Neural cell (in vitro differentiated cells): ENCODE results near the gene ZNF716. TPM values are rescaled to one million over a fixed set of nuclear protein-coding genes. Genes with fewer than 3 reads are reported as not detected.

Experiments used
- H2AFZ ChIP-seq: fragments of 200-600, 300-800 bp; sonication (generic), shearing (Covaris generic); 2 replicates; pipeline ENCODE4 v1.6.0; 2014; ENCODE audit warnings: low read depth, mild to moderate bottlenecking, antibody characterized with exemption, low read length, moderate library complexity
- H3F3A ChIP-seq: fragments of 200-600 bp; shearing (Covaris generic); 2 replicates; pipeline ENCODE4 v1.6.1; 2016; ENCODE audit warnings: mild to moderate bottlenecking, moderate library complexity, mixed read lengths, antibody characterized with exemption, low read length; ENCODE audit not compliant: insufficient read depth, poor library complexity, severe bottlenecking
- H3K27ac ChIP-seq: fragments of 200-600, 300-800 bp; sonication (generic), shearing (Covaris generic); 2 replicates; pipeline ENCODE4 v1.5.1; 2014; ENCODE audit warnings: mild to moderate bottlenecking, low read length, moderate library complexity
- H3K27me3 ChIP-seq: fragments of 300-800, 200-600 bp; sonication (generic), shearing (Covaris generic); 2 replicates; pipeline ENCODE4 v1.6.0; 2014; ENCODE audit warnings: mild to moderate bottlenecking, low read depth, low read length, moderate library complexity; ENCODE audit not compliant: insufficient read depth
- H3K36me3 ChIP-seq: fragments of 300-800, 200-600 bp; sonication (generic), shearing (Covaris generic); 2 replicates; pipeline ENCODE4 v1.5.1; 2014; ENCODE audit warnings: mild to moderate bottlenecking, antibody characterized with exemption, low read length, moderate library complexity; ENCODE audit not compliant: insufficient read depth
- H3K4me2 ChIP-seq: fragments of 300-800, 200-600 bp; sonication (generic), shearing (Covaris generic); 2 replicates; pipeline ENCODE4 v1.6.0; 2014; ENCODE audit warnings: mild to moderate bottlenecking, low read length
- H3K4me3 ChIP-seq: fragments of 300-800, 200-600 bp; sonication (generic), shearing (Covaris generic); 2 replicates; pipeline ENCODE4 v1.5.1; 2014; ENCODE audit warnings: mild to moderate bottlenecking, low read length, moderate library complexity
- H3K79me2 ChIP-seq: fragments of 200-600 bp; shearing (Covaris generic); replicated peaks from 2 replicates; pipeline ENCODE4 v1.6.0; 2014; ENCODE audit warnings: mild to moderate bottlenecking, low read length, moderate library complexity; ENCODE audit not compliant: insufficient read depth
- H3K9ac ChIP-seq: fragments of 300-800, 200-600 bp; sonication (generic), shearing (Covaris generic); 2 replicates; pipeline ENCODE4 v1.6.1; 2016; ENCODE audit warnings: mild to moderate bottlenecking, low read length, mixed read lengths
- H3K9me2 ChIP-seq: fragments of 200-600 bp; shearing (Covaris generic); 2 replicates; pipeline ENCODE4 v1.6.1; 2016; ENCODE audit warnings: mild to moderate bottlenecking, low read length, mixed read lengths; ENCODE audit not compliant: insufficient read depth
- H3K9me3 ChIP-seq: fragments of 200-600, 300-800 bp; sonication (generic), shearing (Covaris generic); 2 replicates; pipeline ENCODE4 v1.6.1; 2016; ENCODE audit warnings: mild to moderate bottlenecking, mixed run types, low read length, moderate library complexity, mixed read lengths
- H4K20me1 ChIP-seq: fragments of 200-600 bp; shearing (Covaris generic); 2 replicates; pipeline ENCODE4 v1.6.1; 2016; ENCODE audit warnings: mild to moderate bottlenecking, mixed run types; ENCODE audit not compliant: insufficient read depth
- EP300 ChIP-seq: fragments of 450-650 bp; conservative IDR thresholded peaks from 2 replicates; pipeline ENCODE4 v1.6.1; 2014; ENCODE audit warnings: antibody characterized with exemption, mild to moderate bottlenecking, moderate library complexity; ENCODE audit not compliant: poor library complexity, severe bottlenecking
- EZH2 ChIP-seq: fragments of 200-600, 300-800 bp; shearing (Covaris generic), sonication (generic); IDR thresholded peaks from 2 replicates; pipeline ENCODE4 v1.6.1; 2014; ENCODE audit warnings: antibody characterized with exemption, low read length, borderline replicate concordance, mild to moderate bottlenecking; ENCODE audit not compliant: insufficient read depth, poor library complexity, severe bottlenecking
- MXI1 ChIP-seq: fragments of 450-650 bp; conservative IDR thresholded peaks from 2 replicates; pipeline ENCODE4 v1.6.1; 2014; ENCODE audit warnings: antibody characterized with exemption, mild to moderate bottlenecking; ENCODE audit not compliant: poor library complexity, severe bottlenecking
- POLR2AphosphoS5 ChIP-seq: IDR thresholded peaks from 2 replicates; pipeline ENCODE4 v1.6.1; 2012
- RAD21 ChIP-seq: fragments of 450-650 bp; conservative IDR thresholded peaks from 2 replicates; pipeline ENCODE4 v1.6.1; 2014; ENCODE audit warnings: antibody characterized with exemption, mild to moderate bottlenecking, moderate library complexity
- SMC3 ChIP-seq: fragments of 450-650 bp; conservative IDR thresholded peaks from 2 replicates; pipeline ENCODE4 v1.6.1; 2014; ENCODE audit warnings: antibody characterized with exemption, mild to moderate bottlenecking, moderate library complexity; ENCODE audit not compliant: poor library complexity
- TAF1 ChIP-seq: IDR thresholded peaks from 2 replicates; pipeline ENCODE4 v1.6.1; 2012; ENCODE audit warnings: low read depth
- polyA plus RNA-seq: library from polyadenylated mRNA; depleted of rRNA; stranded (reverse); fragments of >200 nt; gene quantifications from 2 replicates; pipeline ENCODE4 v1.2.3, GENCODE V29; 2014
- TF ChIP-seq, protein P1 (sequence below): IDR thresholded peaks from 2 replicates; pipeline ENCODE4 v1.6.1; 2012; ENCODE audit warnings: borderline replicate concordance
- TF ChIP-seq, protein P2 (sequence below): fragments of 450-650 bp; IDR thresholded peaks from 2 replicates; pipeline ENCODE4 v1.5.1; 2014; ENCODE audit warnings: antibody characterized with exemption, mild to moderate bottlenecking, moderate library complexity; ENCODE audit not compliant: poor library complexity, severe bottlenecking

ZNF716 gene
- polyA plus RNA-seq, 1 donor from 2014 or later, result not detected

DNA sequence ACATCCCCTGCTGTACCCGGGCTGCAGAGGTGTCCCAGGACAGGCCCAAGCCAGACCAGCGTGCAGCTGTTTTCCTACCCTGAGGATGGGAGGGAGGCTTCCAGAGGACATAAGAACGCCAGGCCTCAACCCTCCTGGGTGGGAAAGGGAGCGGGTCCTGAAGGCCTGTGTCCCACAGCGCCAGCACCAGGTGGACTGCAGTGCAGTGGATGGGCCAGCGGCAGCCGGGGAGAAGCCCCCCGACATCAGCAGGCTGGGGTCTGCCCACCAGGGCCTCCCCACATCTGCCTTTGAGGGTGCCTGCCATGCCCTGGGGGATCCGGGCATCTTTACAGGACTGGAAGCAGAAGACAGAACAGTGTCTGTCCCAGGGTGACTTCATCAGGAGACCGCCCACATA, 22.8 kb upstream of the ZNF716 start:
- no peak overlapping the region for H3K4me3 ChIP-seq
- TF ChIP-seq EZH2 (no peak), RAD21 (no peak), SMC3 (no peak), POLR2AphosphoS5 (no peak), MXI1 (no peak), EP300 (no peak), TAF1 (no peak)
- TF ChIP-seq, protein P1, sequence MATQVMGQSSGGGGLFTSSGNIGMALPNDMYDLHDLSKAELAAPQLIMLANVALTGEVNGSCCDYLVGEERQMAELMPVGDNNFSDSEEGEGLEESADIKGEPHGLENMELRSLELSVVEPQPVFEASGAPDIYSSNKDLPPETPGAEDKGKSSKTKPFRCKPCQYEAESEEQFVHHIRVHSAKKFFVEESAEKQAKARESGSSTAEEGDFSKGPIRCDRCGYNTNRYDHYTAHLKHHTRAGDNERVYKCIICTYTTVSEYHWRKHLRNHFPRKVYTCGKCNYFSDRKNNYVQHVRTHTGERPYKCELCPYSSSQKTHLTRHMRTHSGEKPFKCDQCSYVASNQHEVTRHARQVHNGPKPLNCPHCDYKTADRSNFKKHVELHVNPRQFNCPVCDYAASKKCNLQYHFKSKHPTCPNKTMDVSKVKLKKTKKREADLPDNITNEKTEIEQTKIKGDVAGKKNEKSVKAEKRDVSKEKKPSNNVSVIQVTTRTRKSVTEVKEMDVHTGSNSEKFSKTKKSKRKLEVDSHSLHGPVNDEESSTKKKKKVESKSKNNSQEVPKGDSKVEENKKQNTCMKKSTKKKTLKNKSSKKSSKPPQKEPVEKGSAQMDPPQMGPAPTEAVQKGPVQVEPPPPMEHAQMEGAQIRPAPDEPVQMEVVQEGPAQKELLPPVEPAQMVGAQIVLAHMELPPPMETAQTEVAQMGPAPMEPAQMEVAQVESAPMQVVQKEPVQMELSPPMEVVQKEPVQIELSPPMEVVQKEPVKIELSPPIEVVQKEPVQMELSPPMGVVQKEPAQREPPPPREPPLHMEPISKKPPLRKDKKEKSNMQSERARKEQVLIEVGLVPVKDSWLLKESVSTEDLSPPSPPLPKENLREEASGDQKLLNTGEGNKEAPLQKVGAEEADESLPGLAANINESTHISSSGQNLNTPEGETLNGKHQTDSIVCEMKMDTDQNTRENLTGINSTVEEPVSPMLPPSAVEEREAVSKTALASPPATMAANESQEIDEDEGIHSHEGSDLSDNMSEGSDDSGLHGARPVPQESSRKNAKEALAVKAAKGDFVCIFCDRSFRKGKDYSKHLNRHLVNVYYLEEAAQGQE, result no peak
- TF ChIP-seq, protein P2, sequence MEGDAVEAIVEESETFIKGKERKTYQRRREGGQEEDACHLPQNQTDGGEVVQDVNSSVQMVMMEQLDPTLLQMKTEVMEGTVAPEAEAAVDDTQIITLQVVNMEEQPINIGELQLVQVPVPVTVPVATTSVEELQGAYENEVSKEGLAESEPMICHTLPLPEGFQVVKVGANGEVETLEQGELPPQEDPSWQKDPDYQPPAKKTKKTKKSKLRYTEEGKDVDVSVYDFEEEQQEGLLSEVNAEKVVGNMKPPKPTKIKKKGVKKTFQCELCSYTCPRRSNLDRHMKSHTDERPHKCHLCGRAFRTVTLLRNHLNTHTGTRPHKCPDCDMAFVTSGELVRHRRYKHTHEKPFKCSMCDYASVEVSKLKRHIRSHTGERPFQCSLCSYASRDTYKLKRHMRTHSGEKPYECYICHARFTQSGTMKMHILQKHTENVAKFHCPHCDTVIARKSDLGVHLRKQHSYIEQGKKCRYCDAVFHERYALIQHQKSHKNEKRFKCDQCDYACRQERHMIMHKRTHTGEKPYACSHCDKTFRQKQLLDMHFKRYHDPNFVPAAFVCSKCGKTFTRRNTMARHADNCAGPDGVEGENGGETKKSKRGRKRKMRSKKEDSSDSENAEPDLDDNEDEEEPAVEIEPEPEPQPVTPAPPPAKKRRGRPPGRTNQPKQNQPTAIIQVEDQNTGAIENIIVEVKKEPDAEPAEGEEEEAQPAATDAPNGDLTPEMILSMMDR, result no peak
- no peak overlapping the region for H3K27ac ChIP-seq
- H2AFZ ChIP-seq, result no peak overlapping the region
- no peaks in the 10 kb centered on the region for H3K9me2 ChIP-seq
- H3K9me3 ChIP-seq, result peaks cover 7% of the 10 kb centered on the region
- H3K4me2 ChIP-seq, result no peak overlapping the region
- no peaks in the 10 kb centered on the region for H3K36me3 ChIP-seq
- H3F3A ChIP-seq, result no peaks in the 10 kb centered on the region
- H3K79me2 ChIP-seq, result no peaks in the 10 kb centered on the region
- H3K27me3 ChIP-seq, result no peaks in the 10 kb centered on the region
- no peaks in the 10 kb centered on the region for H4K20me1 ChIP-seq
- H3K9ac ChIP-seq, result no peak overlapping the region

DNA sequence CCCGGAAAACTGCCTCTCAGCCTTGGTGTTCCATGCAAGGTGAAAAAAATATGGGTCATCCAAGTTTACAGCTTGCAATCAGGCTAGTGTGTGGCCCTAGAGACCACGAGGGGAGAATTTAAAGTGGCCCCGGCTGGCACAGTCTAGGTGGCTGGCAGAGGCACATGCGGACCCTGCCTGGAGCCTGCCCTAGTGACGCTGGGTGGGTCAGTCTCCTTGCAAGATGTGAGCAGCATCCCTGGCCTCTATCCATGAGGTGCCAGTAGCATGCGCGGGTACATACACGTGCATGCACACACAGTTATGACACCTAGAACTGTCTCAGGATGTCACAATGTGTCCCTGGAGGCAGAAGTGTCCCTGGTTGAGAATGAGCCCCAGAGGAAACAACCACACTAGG, 22.4 kb upstream of the ZNF716 start:
- Histone ChIP-seq H3K36me3 (no peaks in the 10 kb centered on the region), H2AFZ (no peak overlapping the region), H4K20me1 (no peaks in the 10 kb centered on the region), H3F3A (no peaks in the 10 kb centered on the region), H3K4me3 (no peak overlapping the region), H3K27ac (no peak overlapping the region), H3K79me2 (no peaks in the 10 kb centered on the region), H3K27me3 (no peaks in the 10 kb centered on the region), H3K9me2 (no peaks in the 10 kb centered on the region), H3K9ac (no peak overlapping the region), H3K9me3 (peaks cover 7% of the 10 kb centered on the region), H3K4me2 (no peak overlapping the region)
- TF ChIP-seq, protein P2, result no peak
- TF ChIP-seq, protein P1, result no peak
- TF ChIP-seq RAD21, result no peak
- no peak for TF ChIP-seq TAF1
- TF ChIP-seq MXI1, result no peak
- no peak for TF ChIP-seq EZH2
- TF ChIP-seq SMC3, result no peak
- no peak for TF ChIP-seq POLR2AphosphoS5
- no peak for TF ChIP-seq EP300
